AG09309 (cell line): Measurements from ENCODE around the gene ASPG.
A peak's percentile ranks its signal among the peaks of the same experiment; 100 is the strongest.

ENCODE experiments used
- DNase-seq: peaks from one replicate; pipeline ENCODE4 v3.0.0-alpha.2; 2010; ENCODE audit warnings: low read depth
- H3K4me3 ChIP-seq: 2 replicates; pipeline ENCODE4 v1.5.1; 2011; ENCODE audit warnings: mild to moderate bottlenecking, low read depth, low read length, moderate library complexity; ENCODE audit not compliant: control insufficient read depth
- TF ChIP-seq, protein P1 (sequence below): IDR thresholded peaks from 2 replicates; pipeline ENCODE4 v1.5.1; 2011; ENCODE audit warnings: mild to moderate bottlenecking, low read depth, low read length, inconsistent platforms; ENCODE audit not compliant: insufficient read depth, control insufficient read depth; ENCODE audit errors: missing control alignments

Gene ASPG

DNA sequence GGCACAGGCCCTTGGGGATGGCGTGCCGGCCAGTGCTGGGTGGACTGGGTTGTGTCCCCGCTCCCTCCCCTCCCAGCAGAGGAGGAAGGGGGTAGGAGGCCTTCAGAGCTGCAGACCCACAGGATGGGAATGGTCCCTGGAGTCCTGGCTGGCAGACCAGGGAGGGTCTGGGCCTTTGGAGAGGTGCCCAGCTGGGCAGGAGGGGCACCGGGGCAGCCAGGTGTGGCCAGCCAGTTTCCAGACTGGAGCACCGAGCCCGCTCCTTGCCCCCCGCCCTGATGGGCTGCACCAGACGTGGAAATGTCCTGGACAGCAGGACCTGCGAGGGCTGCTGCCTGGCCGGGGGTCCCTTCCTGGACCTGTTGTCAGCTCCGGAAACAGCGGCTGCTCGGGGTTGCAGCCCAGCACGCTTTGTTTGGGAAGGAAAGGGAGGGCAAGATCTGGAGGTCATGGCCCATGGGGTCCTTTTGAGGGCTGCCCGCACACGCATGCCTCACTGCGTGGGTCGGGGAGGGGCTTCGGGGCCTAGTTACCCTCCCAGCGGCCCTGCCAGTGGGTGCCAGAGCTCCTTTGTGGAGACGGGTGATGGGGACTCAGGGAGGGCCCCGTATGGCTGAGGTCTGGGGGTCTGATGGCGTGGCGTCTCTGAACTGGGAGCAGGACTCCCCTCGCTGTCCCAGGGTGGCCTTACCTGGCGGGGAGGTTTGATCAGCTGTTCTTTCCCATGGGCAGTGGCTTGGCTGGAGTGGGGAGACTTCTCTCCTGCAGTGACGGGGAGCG is 62.0 kb downstream of the ASPG start:
- H3K4me3 ChIP-seq = no peak overlapping the region
- TF ChIP-seq, protein P1, sequence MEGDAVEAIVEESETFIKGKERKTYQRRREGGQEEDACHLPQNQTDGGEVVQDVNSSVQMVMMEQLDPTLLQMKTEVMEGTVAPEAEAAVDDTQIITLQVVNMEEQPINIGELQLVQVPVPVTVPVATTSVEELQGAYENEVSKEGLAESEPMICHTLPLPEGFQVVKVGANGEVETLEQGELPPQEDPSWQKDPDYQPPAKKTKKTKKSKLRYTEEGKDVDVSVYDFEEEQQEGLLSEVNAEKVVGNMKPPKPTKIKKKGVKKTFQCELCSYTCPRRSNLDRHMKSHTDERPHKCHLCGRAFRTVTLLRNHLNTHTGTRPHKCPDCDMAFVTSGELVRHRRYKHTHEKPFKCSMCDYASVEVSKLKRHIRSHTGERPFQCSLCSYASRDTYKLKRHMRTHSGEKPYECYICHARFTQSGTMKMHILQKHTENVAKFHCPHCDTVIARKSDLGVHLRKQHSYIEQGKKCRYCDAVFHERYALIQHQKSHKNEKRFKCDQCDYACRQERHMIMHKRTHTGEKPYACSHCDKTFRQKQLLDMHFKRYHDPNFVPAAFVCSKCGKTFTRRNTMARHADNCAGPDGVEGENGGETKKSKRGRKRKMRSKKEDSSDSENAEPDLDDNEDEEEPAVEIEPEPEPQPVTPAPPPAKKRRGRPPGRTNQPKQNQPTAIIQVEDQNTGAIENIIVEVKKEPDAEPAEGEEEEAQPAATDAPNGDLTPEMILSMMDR = no peak
- no peak for DNase-seq

- H3K4me3 ChIP-seq = no peak overlapping the region
- TF ChIP-seq, protein P1 = no peak
- no peak for DNase-seq
Measured at GRCh38 chr14:104148433-104149277, 63.2 kb downstream of the ASPG start.

DNA sequence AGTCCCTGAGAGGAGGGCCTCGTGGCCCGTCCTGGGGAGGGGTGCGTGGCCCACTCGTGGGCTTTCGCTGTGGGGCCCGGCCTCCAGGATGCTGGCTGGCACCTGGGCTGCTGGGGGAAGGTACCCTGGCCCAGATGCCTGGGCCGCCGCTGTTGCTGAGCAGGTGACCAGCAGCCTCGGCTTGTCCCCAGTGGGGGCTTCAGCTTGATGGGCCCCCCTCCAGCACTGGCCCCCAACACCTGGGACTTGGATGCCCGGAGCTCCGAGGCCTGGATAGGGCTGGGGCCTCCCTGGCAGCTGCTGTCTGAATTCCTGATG is 63.7 kb downstream of the ASPG start:
- TF ChIP-seq, protein P1 = no peak
- DNase-seq = no peak
- H3K4me3 ChIP-seq = no peak overlapping the region

GRCh38 chr14:104149617-104150135 is 64.2 kb downstream of the ASPG start:
- no peak for DNase-seq
- no peak overlapping the region for H3K4me3 ChIP-seq
- TF ChIP-seq, protein P1 = no peak

DNA sequence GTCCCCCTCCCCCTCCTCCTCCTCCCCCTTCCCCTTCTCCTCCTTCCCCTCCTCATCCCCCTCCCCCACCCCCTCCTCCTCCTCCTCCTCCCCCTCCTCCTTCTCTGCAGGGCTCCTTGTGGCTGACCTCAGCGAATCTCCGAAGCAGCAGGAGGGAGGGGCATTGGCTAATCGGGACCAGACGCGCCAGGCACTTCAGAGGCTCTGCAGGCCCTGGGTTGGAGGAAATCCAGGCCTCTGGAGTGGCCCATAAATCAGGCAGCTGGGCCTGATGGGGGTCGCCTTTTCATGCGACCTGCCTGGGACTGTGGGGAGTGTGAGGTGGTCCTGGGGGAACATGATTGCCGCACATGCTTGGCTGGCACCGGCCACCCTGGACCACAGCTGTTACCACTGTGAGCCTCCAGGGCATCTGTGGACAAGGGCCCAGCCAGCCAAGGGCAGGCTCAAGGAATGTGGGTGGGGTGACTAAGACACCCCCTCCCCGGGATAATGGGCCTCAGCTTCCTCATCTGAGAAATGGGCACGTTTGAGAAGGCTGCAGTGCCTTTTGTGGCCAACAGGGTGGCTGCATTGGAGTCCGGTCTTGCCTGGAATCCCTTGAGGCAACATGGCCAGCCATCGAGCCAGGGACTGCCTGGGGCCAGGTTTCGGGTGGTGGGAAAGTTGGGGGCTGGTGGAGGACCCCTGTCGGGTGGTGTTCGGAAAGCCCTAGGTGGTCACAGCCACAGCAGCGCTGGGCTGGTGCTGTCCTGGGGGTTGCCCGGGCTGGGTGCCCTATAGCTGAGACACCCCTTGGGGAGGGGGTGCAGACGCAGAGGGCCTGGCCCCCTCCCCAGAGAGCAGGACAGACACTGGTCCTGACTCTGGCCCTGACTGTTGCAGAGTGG is 64.9 kb downstream of the ASPG start:
- DNase-seq = no peak
- no peak overlapping the region for H3K4me3 ChIP-seq

More for the DNA sequence above, 64.9 kb downstream of the ASPG start:
- TF ChIP-seq, protein P1 = peak; percentile 32
